Measurements from ENCODE around the gene NTM. TPM values are rescaled to one million over a fixed set of nuclear protein-coding genes. Genes with fewer than 3 reads are reported as not detected.

Gene NTM
- total and polyA plus RNA-seq, 2 experiments from 2014 or later, result 25.9 to 49.0 TPM

GRCh38 chr11:132072044-132072857 is 701.8 kb downstream of the NTM start:
- DNase-seq, result peak; percentile 96
- peak overlapping the region; percentile 64 for H3K4me2 ChIP-seq (ENCODE audit: unreplicated experiment)
- peaks cover 46% of the 10 kb centered on the region for H3F3A ChIP-seq (ENCODE audit: insufficient read depth)
- no peaks in the 10 kb centered on the region for H3K36me3 ChIP-seq (ENCODE audit: low read depth)
- H3K79me2 ChIP-seq (ENCODE audit: insufficient read depth), result peaks cover 15% of the 10 kb centered on the region; the same call in 1 of the 2 replicates
- H3K9me3 ChIP-seq (ENCODE audit: low read depth), result no peaks in the 10 kb centered on the region
- H3K27me3 ChIP-seq (replicated peaks; ENCODE audit: insufficient read depth), result no peaks in the 10 kb centered on the region
- WGBS, 2 experiments (ENCODE audit: low coverage in 1 of 2, low lambda C conversion rate in 2 of 2, missing lambda C conversion rate in 2 of 2), result 1% methylated on average over 6 of the region's 6 CpGs
- peaks cover 39% of the 10 kb centered on the region for H3K4me1 ChIP-seq (ENCODE audit: insufficient read depth)
- H2AFZ ChIP-seq, result peak overlapping the region; percentile 48
- peak overlapping the region; percentile 97 for H3K27ac ChIP-seq
- in situ Hi-C loops (cut with MboI), result no loop called here
- no peaks in the 10 kb centered on the region for H4K20me1 ChIP-seq (ENCODE audit: insufficient read depth)
- TF ChIP-seq EZH2 (IDR thresholded peaks at IDR 0.05; ENCODE audit: insufficient read depth, poor library complexity, severe bottlenecking) (no peak), EZH2phosphoT487 (IDR thresholded peaks at IDR 0.05; ENCODE audit: insufficient read depth, low read depth) (peak; percentile 86)
- H3K9me2 ChIP-seq (ENCODE audit: insufficient read depth), result peaks cover 4% of the 10 kb centered on the region; the same call in 1 of the 2 replicates
- H3K9ac ChIP-seq, result peak overlapping the region; percentile 80
- H3K4me3 ChIP-seq, result peak overlapping the region; percentile 45

DNA sequence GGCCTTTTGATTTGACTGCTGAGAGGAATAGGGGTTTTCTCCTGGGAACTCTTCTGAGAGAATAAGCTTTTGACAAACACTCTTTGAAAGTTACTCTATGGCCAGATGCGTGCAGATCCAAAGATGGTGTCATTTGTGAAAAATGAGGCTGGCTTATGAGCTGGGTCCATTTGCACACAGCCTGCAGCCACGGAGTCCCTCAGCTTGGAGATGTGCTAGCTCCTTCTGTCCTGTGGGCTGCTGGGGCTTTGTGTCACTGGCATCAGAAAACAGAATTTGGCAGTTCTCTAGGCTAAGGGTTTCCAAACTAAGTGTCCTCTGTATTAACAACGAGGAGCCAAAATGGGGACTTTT is 702.4 kb downstream of the NTM start:
- TF ChIP-seq EZH2 (IDR thresholded peaks at IDR 0.05; ENCODE audit: insufficient read depth, poor library complexity, severe bottlenecking), result no peak
- no peak for TF ChIP-seq EZH2phosphoT487 (IDR thresholded peaks at IDR 0.05; ENCODE audit: insufficient read depth, low read depth)
- Histone ChIP-seq H3K4me3 (peak overlapping the region; percentile 45), H3K9me2 (ENCODE audit: insufficient read depth) (peaks cover 4% of the 10 kb centered on the region; the same call in 1 of the 2 replicates), H3K9ac (peak overlapping the region; percentile 80), H3K79me2 (ENCODE audit: insufficient read depth) (peaks cover 15% of the 10 kb centered on the region; the same call in 1 of the 2 replicates), H3K4me1 (ENCODE audit: insufficient read depth) (peaks cover 39% of the 10 kb centered on the region), H4K20me1 (ENCODE audit: insufficient read depth) (no peaks in the 10 kb centered on the region), H3K9me3 (ENCODE audit: low read depth) (no peaks in the 10 kb centered on the region), H3F3A (ENCODE audit: insufficient read depth) (peaks cover 41% of the 10 kb centered on the region), H3K36me3 (ENCODE audit: low read depth) (no peaks in the 10 kb centered on the region), H2AFZ (peak overlapping the region; percentile 48), H3K4me2 (ENCODE audit: unreplicated experiment) (peak overlapping the region; percentile 64), H3K27ac (peak overlapping the region; percentile 97), H3K27me3 (replicated peaks; ENCODE audit: insufficient read depth) (no peaks in the 10 kb centered on the region)
- 7 to 10% methylated on average over 3 of the region's 3 CpGs for WGBS, 2 experiments (ENCODE audit: low coverage in 1 of 2, low lambda C conversion rate in 2 of 2, missing lambda C conversion rate in 2 of 2)
- in situ Hi-C loops (cut with MboI), result no loop called here
- peak; percentile 81 for DNase-seq

DNA sequence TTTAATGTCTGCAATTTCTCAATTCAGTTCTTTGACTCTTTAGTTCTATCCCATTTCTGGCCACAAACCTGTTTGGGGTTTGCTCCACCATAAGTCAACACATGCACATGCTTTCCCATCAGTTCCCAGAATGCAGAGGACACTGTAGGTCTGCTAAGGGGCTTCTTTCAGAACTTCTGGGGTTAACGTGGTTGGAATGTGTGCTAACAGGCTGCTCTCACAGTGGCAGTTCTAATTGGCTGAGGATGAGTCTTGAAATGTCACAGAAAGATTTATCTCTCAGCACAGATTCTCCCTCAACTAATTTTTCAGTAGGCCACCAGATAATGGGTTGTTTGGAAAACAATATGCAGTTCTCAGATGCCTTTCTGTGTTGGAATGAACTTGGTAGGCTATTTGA is 703.4 kb downstream of the NTM start:
- Histone ChIP-seq H4K20me1 (ENCODE audit: insufficient read depth) (no peaks in the 10 kb centered on the region), H3K79me2 (ENCODE audit: insufficient read depth) (peaks cover 15% of the 10 kb centered on the region; the same call in 1 of the 2 replicates), H3K4me2 (ENCODE audit: unreplicated experiment) (no peak overlapping the region), H3K27me3 (replicated peaks; ENCODE audit: insufficient read depth) (no peaks in the 10 kb centered on the region), H3K9ac (peak overlapping the region; percentile 80; the same call in 1 of the 2 replicates), H3K4me1 (ENCODE audit: insufficient read depth) (peaks cover 39% of the 10 kb centered on the region), H3K4me3 (no peak overlapping the region), H3K9me3 (ENCODE audit: low read depth) (no peaks in the 10 kb centered on the region), H3K27ac (peak overlapping the region; percentile 97), H3K36me3 (ENCODE audit: low read depth) (no peaks in the 10 kb centered on the region), H2AFZ (peak overlapping the region; percentile 50), H3K9me2 (ENCODE audit: insufficient read depth) (peaks cover 4% of the 10 kb centered on the region; the same call in 1 of the 2 replicates), H3F3A (ENCODE audit: insufficient read depth) (peaks cover 41% of the 10 kb centered on the region)
- no peak for DNase-seq
- TF ChIP-seq EZH2phosphoT487 (IDR thresholded peaks at IDR 0.05; ENCODE audit: insufficient read depth, low read depth) (no peak), EZH2 (IDR thresholded peaks at IDR 0.05; ENCODE audit: insufficient read depth, poor library complexity, severe bottlenecking) (no peak)
- in situ Hi-C loops (cut with MboI), result no loop called here
- WGBS, 2 experiments (ENCODE audit: low coverage in 1 of 2, low lambda C conversion rate in 2 of 2, missing lambda C conversion rate in 2 of 2), result 54 to 65% methylated on average over 1 of the region's 1 CpG

GRCh38 chr11:132075447-132075846 is 705.0 kb downstream of the NTM start:
- Histone ChIP-seq H3K27me3 (replicated peaks; ENCODE audit: insufficient read depth) (no peaks in the 10 kb centered on the region), H4K20me1 (ENCODE audit: insufficient read depth) (no peaks in the 10 kb centered on the region), H2AFZ (no peak overlapping the region), H3K27ac (no peak overlapping the region), H3K79me2 (ENCODE audit: insufficient read depth) (peaks cover 15% of the 10 kb centered on the region; the same call in 1 of the 2 replicates), H3K4me3 (no peak overlapping the region), H3K9me3 (ENCODE audit: low read depth) (no peaks in the 10 kb centered on the region), H3F3A (ENCODE audit: insufficient read depth) (peaks cover 41% of the 10 kb centered on the region), H3K9ac (no peak overlapping the region), H3K4me1 (ENCODE audit: insufficient read depth) (peaks cover 46% of the 10 kb centered on the region), H3K4me2 (ENCODE audit: unreplicated experiment) (no peak overlapping the region), H3K36me3 (ENCODE audit: low read depth) (no peaks in the 10 kb centered on the region), H3K9me2 (ENCODE audit: insufficient read depth) (peaks cover 4% of the 10 kb centered on the region; the same call in 1 of the 2 replicates)
- in situ Hi-C loops (cut with MboI), result no loop called here
- DNase-seq, result no peak
- WGBS, 2 experiments (ENCODE audit: low coverage in 1 of 2, low lambda C conversion rate in 2 of 2, missing lambda C conversion rate in 2 of 2), result 89 to 100% methylated on average over 1 of the region's 1 CpG
- no peak for TF ChIP-seq EZH2phosphoT487 (IDR thresholded peaks at IDR 0.05; ENCODE audit: insufficient read depth, low read depth)
- TF ChIP-seq EZH2 (IDR thresholded peaks at IDR 0.05; ENCODE audit: insufficient read depth, poor library complexity, severe bottlenecking), result no peak

All from GM23248 (cell line).